Colonic mucosa (tissue), 4 donors: ENCODE results near the gene LEPR. TPM values are rescaled to one million over a fixed set of nuclear protein-coding genes. Genes with fewer than 3 reads are reported as not detected.

Experiments
- DNase-seq: peaks from one replicate; pipeline ENCODE4 v3.0.0-alpha.2; 2020
- H3K27ac ChIP-seq: fragments of 200-600 bp; one replicate; pipeline ENCODE4 v1.8.0; 2021
- H3K27me3 ChIP-seq: fragments of 200-600 bp; one replicate; pipeline ENCODE4 v1.8.0; 2021
- H3K36me3 ChIP-seq: fragments of 200-600 bp; one replicate; pipeline ENCODE4 v1.8.0; 2021
- H3K4me1 ChIP-seq: fragments of 200-600 bp; one replicate; pipeline ENCODE4 v1.8.0; 2021; ENCODE audit warnings: mild to moderate bottlenecking
- H3K4me3 ChIP-seq: fragments of 200-600 bp; one replicate; pipeline ENCODE4 v1.8.0; 2021
- H3K9ac ChIP-seq, 2 donors: one replicate each; pipeline ENCODE4 v1.7.0; 2013; ENCODE audit warnings: control low read depth in 2 of 2, low read depth in 2 of 2, low read length in 2 of 2
- H3K9me3 ChIP-seq: fragments of 200-600 bp; one replicate; pipeline ENCODE4 v1.8.0; 2021
- intact Hi-C: fragments of 100-400 bp; cut with DNase I; formaldehyde crosslinking; loops from one replicate; pipeline ENCODE4 v1.14.1; 2022
- total RNA-seq, 2 donors: library from RNA; stranded (reverse); fragmentation: NEBNext Ultra II Directional in 1 of 2; extraction: Animal tissue kit (Norgen Biotek cat#: 25700) in 1 of 2; gene quantifications; one replicate each; pipeline ENCODE4 v1.2.1, GENCODE V29; 2021
- TF ChIP-seq, protein P1 (sequence below): fragments of 200-600 bp; IDR thresholded peaks from one replicate; pipeline ENCODE4 v1.8.0; 2022; ENCODE audit warnings: antibody characterized with exemption, mild to moderate bottlenecking
- donor health status: healthy.
- donor health status: DM: no; HTN: no; CAD: no.
- donor health status: DM: no; HTN: no; CAD: no.

The LEPR gene
- total RNA-seq, 2 donors from 2014 or later, result 3.7 to 6.5 TPM

DNA sequence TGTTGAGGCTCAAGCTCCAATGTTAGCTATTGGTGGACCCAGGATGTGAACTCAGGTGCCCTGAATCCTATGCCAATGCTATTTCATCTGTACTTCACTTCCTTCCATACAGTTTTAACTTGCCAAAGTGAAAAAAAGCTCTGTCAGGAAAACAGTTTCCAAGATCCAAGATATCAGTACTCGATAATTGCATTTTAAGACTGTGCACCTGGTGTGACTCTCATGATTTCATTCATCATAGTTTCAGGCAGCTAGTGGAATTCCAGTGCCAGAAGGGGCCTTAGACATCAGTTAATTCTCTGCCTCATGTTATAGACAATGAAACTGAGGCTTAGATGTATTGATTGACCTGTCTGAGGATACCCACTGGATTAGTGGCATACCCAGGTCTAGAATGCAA is 26.5 kb upstream of the LEPR start:
- intact Hi-C loops, result no loop called here
- Histone ChIP-seq H3K36me3 (no peaks in the 10 kb centered on the region), H3K4me3 (no peak overlapping the region), H3K9ac (no peak overlapping the region), H3K27ac (no peak overlapping the region), H3K4me1 (no peaks in the 10 kb centered on the region), H3K9me3 (no peaks in the 10 kb centered on the region), H3K27me3 (no peaks in the 10 kb centered on the region)
- TF ChIP-seq, protein P1, sequence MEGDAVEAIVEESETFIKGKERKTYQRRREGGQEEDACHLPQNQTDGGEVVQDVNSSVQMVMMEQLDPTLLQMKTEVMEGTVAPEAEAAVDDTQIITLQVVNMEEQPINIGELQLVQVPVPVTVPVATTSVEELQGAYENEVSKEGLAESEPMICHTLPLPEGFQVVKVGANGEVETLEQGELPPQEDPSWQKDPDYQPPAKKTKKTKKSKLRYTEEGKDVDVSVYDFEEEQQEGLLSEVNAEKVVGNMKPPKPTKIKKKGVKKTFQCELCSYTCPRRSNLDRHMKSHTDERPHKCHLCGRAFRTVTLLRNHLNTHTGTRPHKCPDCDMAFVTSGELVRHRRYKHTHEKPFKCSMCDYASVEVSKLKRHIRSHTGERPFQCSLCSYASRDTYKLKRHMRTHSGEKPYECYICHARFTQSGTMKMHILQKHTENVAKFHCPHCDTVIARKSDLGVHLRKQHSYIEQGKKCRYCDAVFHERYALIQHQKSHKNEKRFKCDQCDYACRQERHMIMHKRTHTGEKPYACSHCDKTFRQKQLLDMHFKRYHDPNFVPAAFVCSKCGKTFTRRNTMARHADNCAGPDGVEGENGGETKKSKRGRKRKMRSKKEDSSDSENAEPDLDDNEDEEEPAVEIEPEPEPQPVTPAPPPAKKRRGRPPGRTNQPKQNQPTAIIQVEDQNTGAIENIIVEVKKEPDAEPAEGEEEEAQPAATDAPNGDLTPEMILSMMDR, result no peak
- no peak for DNase-seq

- DNase-seq, result no peak
Observed at GRCh38 chr1:65395887-65396612, 24.4 kb upstream of the LEPR start.

DNA sequence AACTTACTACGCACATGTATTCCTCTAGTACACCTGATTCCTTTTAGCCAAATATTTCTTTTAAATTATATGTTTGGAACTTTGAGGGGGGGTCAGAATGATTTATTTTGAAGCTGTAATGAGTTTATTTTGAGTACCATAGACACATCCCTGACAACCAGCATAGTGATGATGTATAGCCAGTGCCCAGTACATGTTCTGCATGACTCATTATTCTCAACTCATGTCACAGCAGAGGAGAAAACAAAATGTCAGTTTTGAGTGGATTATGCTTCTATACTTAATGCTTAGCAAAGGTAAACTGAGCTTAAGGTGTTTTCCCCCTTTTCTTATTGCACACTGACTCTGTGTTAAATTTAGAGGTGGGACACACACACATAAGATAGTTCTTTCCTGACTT is 22.4 kb upstream of the LEPR start:
- Histone ChIP-seq H3K27me3 (no peaks in the 10 kb centered on the region), H3K4me3 (no peak overlapping the region), H3K9me3 (no peaks in the 10 kb centered on the region), H3K36me3 (no peaks in the 10 kb centered on the region), H3K27ac (no peak overlapping the region), H3K9ac (no peak overlapping the region), H3K4me1 (no peaks in the 10 kb centered on the region)
- intact Hi-C loops, result no loop called here
- no peak for DNase-seq
- TF ChIP-seq, protein P1, result no peak

More at GRCh38 chr1:65395887-65396612, 24.4 kb upstream of the LEPR start:
- Histone ChIP-seq H3K36me3 (no peaks in the 10 kb centered on the region), H3K27ac (no peak overlapping the region), H3K4me3 (no peak overlapping the region), H3K27me3 (no peaks in the 10 kb centered on the region), H3K4me1 (no peaks in the 10 kb centered on the region), H3K9me3 (no peaks in the 10 kb centered on the region), H3K9ac (no peak overlapping the region)
- intact Hi-C loops, result no loop called here
- TF ChIP-seq, protein P1, result no peak

GRCh38 chr1:65399003-65399402 is 21.5 kb upstream of the LEPR start:
- no peak overlapping the region for H3K9ac ChIP-seq
- H3K27me3 ChIP-seq, result no peaks in the 10 kb centered on the region
- no peak overlapping the region for H3K27ac ChIP-seq
- DNase-seq, result no peak
- H3K4me1 ChIP-seq, result no peaks in the 10 kb centered on the region
- no peak overlapping the region for H3K4me3 ChIP-seq
- TF ChIP-seq, protein P1, result no peak
- intact Hi-C loops, result no loop called here
- no peaks in the 10 kb centered on the region for H3K9me3 ChIP-seq
- no peaks in the 10 kb centered on the region for H3K36me3 ChIP-seq

GRCh38 chr1:65401612-65402011 is 18.9 kb upstream of the LEPR start:
- Histone ChIP-seq H3K9me3 (no peaks in the 10 kb centered on the region), H3K9ac (no peak overlapping the region), H3K36me3 (no peaks in the 10 kb centered on the region), H3K27ac (no peak overlapping the region), H3K4me3 (no peak overlapping the region), H3K4me1 (no peaks in the 10 kb centered on the region), H3K27me3 (no peaks in the 10 kb centered on the region)
- DNase-seq, result no peak
- intact Hi-C loops, result no loop called here
- TF ChIP-seq, protein P1, result no peak
